Esophagus muscularis mucosa (tissue), 4 donors: ENCODE measurements around the gene C1QTNF9. TPM values are rescaled to one million over a fixed set of nuclear protein-coding genes. Genes with fewer than 3 reads are reported as not detected.

Experiments
- DNase-seq: peaks from one replicate; pipeline ENCODE4 v3.0.0-alpha.2; 2017; ENCODE audit errors: extremely low spot score
- H3K27ac ChIP-seq, 4 donors: fragments of 200-600 bp; sonication (generic); replicated peaks in 1 of 4; 1 replicate in 3 of 4; 2 replicates in 1 of 4; pipeline ENCODE4 v1.5.1; 2016 to 2019; ENCODE audit warnings: mild to moderate bottlenecking in 1 of 4
- H3K27me3 ChIP-seq, 4 donors: fragments of 200-600 bp; sonication (generic); one replicate each; pipeline versions ENCODE4 v1.5.1 to v1.6.0; 2016 to 2019
- H3K36me3 ChIP-seq, 4 donors: fragments of 200-600 bp; sonication (generic); one replicate each; pipeline ENCODE4 v1.5.1; 2016 to 2019
- H3K4me1 ChIP-seq, 4 donors: fragments of 200-600 bp; sonication (generic); one replicate each; pipeline ENCODE4 v1.5.1; 2016 to 2019
- H3K4me3 ChIP-seq, 4 donors: fragments of 200-600 bp; sonication (generic); 1 replicate in 2 of 4; 2 replicates in 2 of 4; pipeline ENCODE4 v1.5.1; 2016 to 2019; ENCODE audit warnings: mild to moderate bottlenecking in 4 of 4, moderate library complexity in 1 of 4
- H3K9me3 ChIP-seq, 4 donors: fragments of 200-600 bp; sonication (generic); 1 replicate in 3 of 4; 2 replicates in 1 of 4; pipeline ENCODE4 v1.5.1; 2016 to 2019
- EP300 ChIP-seq: sonication (generic); formaldehyde crosslinking; IDR thresholded peaks from one replicate; pipeline ENCODE4 v1.6.1; 2017; ENCODE audit warnings: antibody characterized with exemption
- POLR2A ChIP-seq: fragments of 450-650 bp; IDR thresholded peaks from one replicate; pipeline ENCODE4 v1.6.1; 2017; ENCODE audit warnings: antibody characterized with exemption, moderate library complexity, mild to moderate bottlenecking, low read depth
- POLR2AphosphoS5 ChIP-seq, 2 donors: sonication (generic); formaldehyde crosslinking; IDR thresholded peaks; one replicate each; pipeline ENCODE4 v1.6.1; 2017; ENCODE audit warnings: antibody characterized with exemption in 2 of 2
- WGBS: methylation state at CpG from one replicate; pipeline ENCODE4 v1.1.5; 2018; 5-methylcytosine and 5-hydroxymethylcytosine counted together
- intact Hi-C: fragments of 100-400 bp; cut with DNase I; formaldehyde crosslinking; loops from one replicate; pipeline ENCODE4 v1.15.1; 2023
- total RNA-seq, 4 donors: library from RNA; depleted of rRNA; stranded (reverse); fragments of >200 nt; gene quantifications; one replicate each; pipeline versions ENCODE4 v1.1.0 to v1.2.1, GENCODE V29; 2016
- TF ChIP-seq, protein P1 (sequence below), 3 experiments: fragments of 200-600 bp in 2 of 3; fragments of 450-650 bp in 1 of 3; sonication (generic) in 2 of 3; IDR thresholded peaks; one replicate each; pipeline ENCODE4 v1.5.1; 2017 to 2019; ENCODE audit warnings: antibody characterized with exemption in 3 of 3, mild to moderate bottlenecking in 2 of 3, moderate library complexity in 1 of 3

C1QTNF9 gene
- total RNA-seq, 4 donors from 2014 or later: 0.32 to 2.0 (median 0.91) TPM

DNA sequence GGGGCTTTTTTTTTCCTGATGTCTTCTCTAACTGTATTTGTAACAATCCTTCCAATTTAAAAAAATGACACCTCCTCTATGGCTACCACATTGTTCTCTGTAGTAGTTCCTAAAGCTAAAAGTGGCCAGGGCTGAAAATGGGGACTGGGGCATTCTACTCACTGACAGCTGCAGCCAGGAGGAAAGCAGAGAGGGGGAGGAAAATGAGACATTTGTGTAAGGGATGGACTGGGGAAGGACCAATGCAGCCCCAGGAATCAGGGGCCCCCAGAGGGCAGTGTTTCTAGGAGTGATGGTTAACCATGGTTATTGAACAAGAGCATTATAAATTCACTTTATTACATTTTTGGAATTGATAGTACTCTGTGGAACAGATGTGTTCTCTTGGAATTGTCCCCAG lies 34.3 kb upstream of the C1QTNF9 start:
- Histone ChIP-seq H3K4me1 (peaks cover 36 to 45% (median 43%) of the 10 kb centered on the region in 4 donors), H3K4me3 (no peak overlapping the region), H3K27me3 (no peaks in the 10 kb centered on the region), H3K27ac (no peak overlapping the region), H3K36me3 (no peaks in the 10 kb centered on the region), H3K9me3 (no peaks in the 10 kb centered on the region)
- intact Hi-C loops: no loop called here
- TF ChIP-seq, protein P1, sequence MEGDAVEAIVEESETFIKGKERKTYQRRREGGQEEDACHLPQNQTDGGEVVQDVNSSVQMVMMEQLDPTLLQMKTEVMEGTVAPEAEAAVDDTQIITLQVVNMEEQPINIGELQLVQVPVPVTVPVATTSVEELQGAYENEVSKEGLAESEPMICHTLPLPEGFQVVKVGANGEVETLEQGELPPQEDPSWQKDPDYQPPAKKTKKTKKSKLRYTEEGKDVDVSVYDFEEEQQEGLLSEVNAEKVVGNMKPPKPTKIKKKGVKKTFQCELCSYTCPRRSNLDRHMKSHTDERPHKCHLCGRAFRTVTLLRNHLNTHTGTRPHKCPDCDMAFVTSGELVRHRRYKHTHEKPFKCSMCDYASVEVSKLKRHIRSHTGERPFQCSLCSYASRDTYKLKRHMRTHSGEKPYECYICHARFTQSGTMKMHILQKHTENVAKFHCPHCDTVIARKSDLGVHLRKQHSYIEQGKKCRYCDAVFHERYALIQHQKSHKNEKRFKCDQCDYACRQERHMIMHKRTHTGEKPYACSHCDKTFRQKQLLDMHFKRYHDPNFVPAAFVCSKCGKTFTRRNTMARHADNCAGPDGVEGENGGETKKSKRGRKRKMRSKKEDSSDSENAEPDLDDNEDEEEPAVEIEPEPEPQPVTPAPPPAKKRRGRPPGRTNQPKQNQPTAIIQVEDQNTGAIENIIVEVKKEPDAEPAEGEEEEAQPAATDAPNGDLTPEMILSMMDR (IDR thresholded peaks at IDR 0.05): no peak
- TF ChIP-seq POLR2AphosphoS5 (IDR thresholded peaks at IDR 0.05): no peak
- no peak for TF ChIP-seq EP300
- no peak for TF ChIP-seq POLR2A
- no peak for DNase-seq

DNA sequence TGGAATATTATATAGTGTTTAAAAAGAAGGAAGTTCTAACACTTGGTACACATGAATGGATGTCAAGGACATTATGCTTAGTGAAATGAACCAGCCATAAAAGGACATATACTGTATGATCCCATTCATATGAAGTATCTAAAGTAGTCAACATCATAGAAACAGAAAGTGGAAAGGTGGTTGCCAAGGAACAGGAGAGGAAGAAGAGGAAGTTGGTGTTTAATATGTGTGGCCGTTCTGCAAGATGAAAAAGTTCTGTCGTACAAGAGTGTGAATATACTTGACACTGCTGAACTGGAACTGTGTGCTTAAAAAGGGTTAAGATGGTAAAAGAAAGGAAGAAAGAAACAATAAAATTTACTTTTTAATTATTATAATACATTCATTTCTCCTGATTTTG lies 33.1 kb upstream of the C1QTNF9 start:
- no peak for TF ChIP-seq POLR2A
- TF ChIP-seq, protein P1 (IDR thresholded peaks at IDR 0.05): no peak
- no peak for TF ChIP-seq EP300
- TF ChIP-seq POLR2AphosphoS5 (IDR thresholded peaks at IDR 0.05): no peak
- no peak for DNase-seq
- intact Hi-C loops: no loop called here
- no peaks in the 10 kb centered on the region for H3K27me3 ChIP-seq
- H3K4me1 ChIP-seq: peaks cover 26 to 41% (median 37%) of the 10 kb centered on the region in 4 donors
- H3K27ac ChIP-seq: no peak overlapping the region
- H3K4me3 ChIP-seq: no peak overlapping the region
- 72% methylated on average over 2 of the region's 2 CpGs for WGBS
- no peaks in the 10 kb centered on the region for H3K36me3 ChIP-seq
- H3K9me3 ChIP-seq: no peaks in the 10 kb centered on the region

DNA sequence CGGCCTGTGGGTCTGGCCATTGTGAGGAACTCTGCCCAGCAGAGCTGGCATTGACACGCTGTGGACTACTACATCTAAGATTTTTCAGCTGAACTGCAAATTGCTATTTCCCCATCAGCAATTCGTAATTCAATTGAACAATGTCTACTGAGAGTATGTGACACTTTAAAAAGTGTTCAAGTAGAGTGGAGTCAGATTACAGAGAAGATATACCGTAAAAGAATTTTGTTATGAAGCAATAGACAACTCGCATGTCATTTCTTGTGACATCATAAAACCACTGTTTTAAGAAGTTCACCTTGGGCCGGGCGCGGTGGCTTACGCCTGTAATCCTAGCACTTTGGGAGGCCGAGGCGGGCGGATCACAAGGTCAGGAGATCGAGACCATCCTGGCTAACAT lies 32.5 kb upstream of the C1QTNF9 start:
- H3K9me3 ChIP-seq: no peaks in the 10 kb centered on the region
- H3K27ac ChIP-seq: no peak overlapping the region
- H3K4me1 ChIP-seq: peaks cover 25 to 41% (median 37%) of the 10 kb centered on the region in 4 donors
- intact Hi-C loops: no loop called here
- no peaks in the 10 kb centered on the region for H3K27me3 ChIP-seq
- DNase-seq: no peak
- no peaks in the 10 kb centered on the region for H3K36me3 ChIP-seq
- 97% methylated on average over 13 of the region's 13 CpGs for WGBS
- TF ChIP-seq POLR2AphosphoS5 (IDR thresholded peaks at IDR 0.05): no peak
- TF ChIP-seq POLR2A: no peak
- no peak for TF ChIP-seq EP300
- TF ChIP-seq, protein P1 (IDR thresholded peaks at IDR 0.05): no peak
- H3K4me3 ChIP-seq: no peak overlapping the region

DNA sequence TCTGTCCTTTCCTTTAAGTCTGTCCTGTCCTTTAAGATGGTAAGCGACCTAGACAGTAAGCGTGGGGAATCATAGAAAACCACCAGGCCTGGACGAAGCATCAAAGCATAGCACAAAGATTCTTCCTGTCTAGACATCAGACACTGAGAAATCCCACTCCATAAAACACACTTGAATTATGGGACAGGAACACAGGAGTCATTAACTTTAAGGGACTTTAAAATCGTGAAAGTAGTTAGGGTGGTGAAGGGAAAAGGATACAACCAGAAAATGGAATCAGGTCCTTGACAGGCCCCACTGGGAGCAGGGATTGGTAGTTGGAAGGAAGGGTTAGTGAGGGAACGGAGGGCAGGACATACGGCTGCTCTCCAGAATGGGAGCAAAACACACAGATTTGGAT lies 31.6 kb upstream of the C1QTNF9 start:
- Histone ChIP-seq H3K4me3 (no peak overlapping the region), H3K27ac (no peak overlapping the region), H3K36me3 (no peaks in the 10 kb centered on the region), H3K4me1 (peaks cover 23 to 40% (median 36%) of the 10 kb centered on the region in 4 donors), H3K9me3 (no peaks in the 10 kb centered on the region), H3K27me3 (no peaks in the 10 kb centered on the region)
- intact Hi-C loops: no loop called here
- DNase-seq: no peak
- TF ChIP-seq EP300 (no peak), POLR2A (no peak)
- TF ChIP-seq, protein P1 (IDR thresholded peaks at IDR 0.05): no peak
- WGBS: 92% methylated on average over 6 of the region's 6 CpGs

DNA sequence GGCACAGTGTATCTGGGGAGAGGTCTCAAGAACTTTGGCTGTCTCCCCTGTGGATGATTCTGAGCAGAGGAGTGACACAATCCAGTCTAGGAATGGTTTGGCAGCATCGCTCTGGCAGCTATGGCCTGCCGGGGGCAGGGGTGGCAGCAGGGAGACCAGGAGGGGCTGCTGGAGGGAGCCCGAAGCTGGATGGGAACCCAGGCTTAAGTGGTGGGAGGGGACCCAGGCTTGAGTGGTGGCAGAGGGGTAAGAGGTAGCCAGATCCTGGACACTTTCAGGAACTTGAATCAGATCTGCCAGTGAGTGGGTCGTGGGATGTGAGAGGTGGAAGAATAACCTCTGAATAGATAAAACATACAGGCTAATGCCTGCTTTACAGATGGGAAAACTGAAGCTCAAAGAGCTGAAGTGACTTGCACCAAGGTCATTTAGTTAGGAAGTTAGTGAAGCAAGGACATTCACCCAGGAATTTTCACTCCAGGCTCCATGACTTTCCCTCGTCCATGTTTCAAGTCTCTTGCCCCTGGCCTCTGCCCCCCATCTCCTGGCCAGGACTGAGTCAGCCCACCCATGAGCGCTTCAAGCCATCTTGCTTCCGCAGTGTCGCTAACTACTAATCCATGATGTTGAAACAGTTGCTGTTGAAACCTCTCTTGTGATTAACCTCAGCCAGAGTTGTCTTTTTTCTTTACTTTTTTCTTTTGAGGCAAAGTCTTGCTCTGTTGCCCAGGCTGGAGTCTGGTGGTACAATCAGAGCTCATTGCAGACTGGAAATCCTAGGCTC lies 29.9 kb upstream of the C1QTNF9 start:
- DNase-seq: no peak
- Histone ChIP-seq H3K36me3 (peaks cover 0 to 6% (median 3%) of the 10 kb centered on the region in 4 donors), H3K9me3 (no peaks in the 10 kb centered on the region), H3K27ac (no peak overlapping the region), H3K27me3 (no peaks in the 10 kb centered on the region), H3K4me3 (no peak overlapping the region), H3K4me1 (peaks cover 19 to 33% (median 30%) of the 10 kb centered on the region in 4 donors)
- TF ChIP-seq POLR2A (no peak), EP300 (no peak), POLR2AphosphoS5 (IDR thresholded peaks at IDR 0.05) (no peak)
- TF ChIP-seq, protein P1 (IDR thresholded peaks at IDR 0.05): no peak
- 93% methylated on average over 8 of the region's 8 CpGs for WGBS
- intact Hi-C loops: no loop called here
